PFSK-1 (cell line): Measurements from ENCODE around the gene MOAP1.

Source experiments
- FOXP2 ChIP-seq: optimal IDR thresholded peaks from 2 replicates; pipeline ENCODE3; 2011; ENCODE audit warnings: borderline replicate concordance, control low read depth, inconsistent platforms; ENCODE audit not compliant: insufficient read depth; ENCODE audit errors: extremely low read length, extremely low read depth
- POLR2AphosphoS5 ChIP-seq: IDR thresholded peaks from 2 replicates; pipeline ENCODE4 v1.6.1; 2012; ENCODE audit warnings: low read depth, mild to moderate bottlenecking, control low read depth, low read length, moderate library complexity
- REST ChIP-seq, 2 experiments: IDR thresholded peaks; 2 replicates each; pipeline versions ENCODE4 v1.6.1 to v1.8.0; 2011 to 2012; ENCODE audit warnings: low read depth in 2 of 2, low read length in 2 of 2, control low read depth in 1 of 2, inconsistent platforms in 1 of 2, mild to moderate bottlenecking in 1 of 2, moderate library complexity in 1 of 2; ENCODE audit not compliant: insufficient read depth in 1 of 2
- SIN3A ChIP-seq: IDR thresholded peaks from 2 replicates; pipeline ENCODE4 v1.6.1; 2012; ENCODE audit warnings: mild to moderate bottlenecking, low read length, moderate library complexity, borderline replicate concordance; ENCODE audit not compliant: insufficient read depth
- TAF1 ChIP-seq: IDR thresholded peaks from 2 replicates; pipeline ENCODE4 v1.6.1; 2012; ENCODE audit warnings: low read length, control low read depth, borderline replicate concordance; ENCODE audit not compliant: insufficient read depth

MOAP1 gene

GRCh38 chr14:93207468-93208308 is 23.0 kb upstream of the MOAP1 start:
- no peak for TF ChIP-seq REST (IDR thresholded peaks at IDR 0.05; ENCODE audit: insufficient read depth in 1 of 2, low read depth in 2 of 2, low read length in 2 of 2)
- no peak for TF ChIP-seq SIN3A
- no peak for TF ChIP-seq TAF1
- TF ChIP-seq POLR2AphosphoS5, result no peak

- 0 out of 2 replicates have a peak, but pooled peaks have one; percentile 26 for TF ChIP-seq TAF1
- no peak for TF ChIP-seq REST (IDR thresholded peaks at IDR 0.05; ENCODE audit: insufficient read depth in 1 of 2, low read depth in 2 of 2, low read length in 2 of 2)
- peak; percentile 34 for TF ChIP-seq FOXP2
- peak; percentile 55; the same call in 1 of the 2 replicates for TF ChIP-seq POLR2AphosphoS5
- peak; percentile 41; the same call in 1 of the 2 replicates for TF ChIP-seq SIN3A
Measured at GRCh38 chr14:93206793-93207467, 22.2 kb upstream of the MOAP1 start, which contains the start of the genes GON7 and UBR7. Gene GON7 (minus strand): TSS chr14:93207065. CDS start chr14:93207037, 28 bp downstream. Gene UBR7 (plus strand): TSS chr14:93207256. CDS start chr14:93207292, 36 bp downstream.

- TF ChIP-seq SIN3A (no peak), REST (IDR thresholded peaks at IDR 0.05; ENCODE audit: insufficient read depth in 1 of 2, low read depth in 2 of 2, low read length in 2 of 2) (no peak), TAF1 (no peak), FOXP2 (no peak), POLR2AphosphoS5 (no peak)
Measured at GRCh38 chr14:93201155-93201704, 16.5 kb upstream of the MOAP1 start.

GRCh38 chr14:93200553-93200952 is 15.9 kb upstream of the MOAP1 start:
- no peak for TF ChIP-seq POLR2AphosphoS5
- no peak for TF ChIP-seq SIN3A
- no peak for TF ChIP-seq TAF1
- no peak for TF ChIP-seq REST (IDR thresholded peaks at IDR 0.05; ENCODE audit: insufficient read depth in 1 of 2, low read depth in 2 of 2, low read length in 2 of 2)
- TF ChIP-seq FOXP2, result no peak
